HG02759 (cell line): ENCODE results near the gene CT45A5.
"Not testable (repeated sequence)": the region's sequence is repeated elsewhere in the genome, so short reads cannot be mapped to it uniquely, and the experiment has no call there.

Experiments
- ATAC-seq: cut with Tn5 transposase; IDR thresholded peaks from one replicate; pipeline ENCODE4 v1.9.1; 2021; ENCODE audit warnings: mild to moderate bottlenecking, moderate library complexity; ENCODE audit not compliant: unreplicated experiment

Gene CT45A5, protein sequence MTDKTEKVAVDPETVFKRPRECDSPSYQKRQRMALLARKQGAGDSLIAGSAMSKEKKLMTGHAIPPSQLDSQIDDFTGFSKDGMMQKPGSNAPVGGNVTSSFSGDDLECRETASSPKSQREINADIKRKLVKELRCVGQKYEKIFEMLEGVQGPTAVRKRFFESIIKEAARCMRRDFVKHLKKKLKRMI

DNA sequence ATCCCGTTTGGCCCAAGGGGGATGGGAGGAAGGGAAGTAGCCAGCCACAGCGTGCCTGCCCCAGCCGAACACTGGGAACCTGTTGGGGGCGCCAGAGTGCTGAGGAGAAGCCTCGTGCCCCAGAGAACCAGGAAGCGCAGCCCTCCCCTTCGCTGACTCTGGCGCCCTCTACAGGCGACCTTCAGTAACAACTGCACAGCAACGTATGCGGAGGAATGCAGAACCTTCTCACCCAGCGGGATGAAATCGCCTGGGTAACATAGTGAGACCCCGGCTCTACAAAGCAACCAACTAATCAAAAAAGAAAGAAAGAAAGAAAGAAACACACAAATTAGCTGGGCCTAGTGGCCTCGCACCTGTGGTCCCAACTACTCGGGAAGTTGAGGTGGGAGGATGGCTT, at the start of gene CT45A5:
Gene CT45A5, minus strand, starts transcription at position 101 of the 400 bp plus-strand sequence. CDS start 3,774 bp downstream, outside the sequence.
- ATAC-seq, result not testable (repeated sequence)

DNA sequence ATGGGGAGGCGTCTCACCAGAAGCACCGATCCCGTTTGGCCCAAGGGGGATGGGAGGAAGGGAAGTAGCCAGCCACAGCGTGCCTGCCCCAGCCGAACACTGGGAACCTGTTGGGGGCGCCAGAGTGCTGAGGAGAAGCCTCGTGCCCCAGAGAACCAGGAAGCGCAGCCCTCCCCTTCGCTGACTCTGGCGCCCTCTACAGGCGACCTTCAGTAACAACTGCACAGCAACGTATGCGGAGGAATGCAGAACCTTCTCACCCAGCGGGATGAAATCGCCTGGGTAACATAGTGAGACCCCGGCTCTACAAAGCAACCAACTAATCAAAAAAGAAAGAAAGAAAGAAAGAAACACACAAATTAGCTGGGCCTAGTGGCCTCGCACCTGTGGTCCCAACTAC, 34.6 kb upstream of the CT45A5 start, which contains the start of gene CT45A2:
Gene CT45A2, minus strand, starts transcription at position 101 of the 400 bp plus-strand sequence. CDS start 3,747 bp downstream, outside the sequence.
- not testable (repeated sequence) for ATAC-seq

DNA sequence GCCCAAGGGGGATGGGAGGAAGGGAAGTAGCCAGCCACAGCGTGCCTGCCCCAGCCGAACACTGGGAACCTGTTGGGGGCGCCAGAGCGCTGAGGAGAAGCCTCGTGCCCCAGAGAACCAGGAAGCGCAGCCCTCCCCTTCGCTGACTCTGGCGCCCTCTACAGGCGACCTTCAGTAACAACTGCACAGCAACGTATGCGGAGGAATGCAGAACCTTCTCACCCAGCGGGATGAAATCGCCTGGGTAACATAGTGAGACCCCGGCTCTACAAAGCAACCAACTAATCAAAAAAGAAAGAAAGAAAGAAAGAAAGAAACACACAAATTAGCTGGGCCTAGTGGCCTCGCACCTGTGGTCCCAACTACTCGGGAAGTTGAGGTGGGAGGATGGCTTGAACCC, 17.4 kb upstream of the CT45A5 start, which contains the start of gene CT45A6:
Gene CT45A6, minus strand, starts transcription at position 101 of the 400 bp plus-strand sequence. CDS start 3,794 bp downstream, outside the sequence.
- not testable (repeated sequence) for ATAC-seq

DNA sequence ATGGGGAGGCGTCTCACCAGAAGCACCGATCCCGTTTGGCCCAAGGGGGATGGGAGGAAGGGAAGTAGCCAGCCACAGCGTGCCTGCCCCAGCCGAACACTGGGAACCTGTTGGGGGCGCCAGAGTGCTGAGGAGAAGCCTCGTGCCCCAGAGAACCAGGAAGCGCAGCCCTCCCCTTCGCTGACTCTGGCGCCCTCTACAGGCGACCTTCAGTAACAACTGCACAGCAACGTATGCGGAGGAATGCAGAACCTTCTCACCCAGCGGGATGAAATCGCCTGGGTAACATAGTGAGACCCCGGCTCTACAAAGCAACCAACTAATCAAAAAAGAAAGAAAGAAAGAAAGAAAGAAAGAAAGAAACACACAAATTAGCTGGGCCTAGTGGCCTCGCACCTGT, 17.2 kb downstream of the CT45A5 start, which contains the start of gene CT45A3:
Gene CT45A3, minus strand, starts transcription at position 101 of the 400 bp plus-strand sequence. CDS start 3,747 bp downstream, outside the sequence.
- ATAC-seq, result not testable (repeated sequence)

DNA sequence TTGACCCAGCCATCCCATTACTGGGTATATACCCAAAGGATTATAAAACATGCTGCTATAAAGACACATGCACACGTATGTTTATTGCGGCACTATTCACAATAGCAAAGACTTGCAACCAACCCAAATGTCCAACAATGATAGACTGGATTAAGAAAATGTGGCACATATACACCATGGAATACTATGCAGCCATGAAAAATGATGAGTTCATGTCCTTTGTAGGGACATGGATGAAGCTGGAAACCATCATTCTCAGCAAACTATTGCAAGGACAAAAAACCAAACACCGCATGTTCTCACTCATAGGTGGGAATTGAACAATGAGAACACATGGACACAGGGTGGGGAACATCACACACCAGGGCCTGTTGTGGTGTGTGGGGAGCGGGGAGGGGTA, 40.6 kb downstream of the CT45A5 start:
- not testable (repeated sequence) for ATAC-seq

DNA sequence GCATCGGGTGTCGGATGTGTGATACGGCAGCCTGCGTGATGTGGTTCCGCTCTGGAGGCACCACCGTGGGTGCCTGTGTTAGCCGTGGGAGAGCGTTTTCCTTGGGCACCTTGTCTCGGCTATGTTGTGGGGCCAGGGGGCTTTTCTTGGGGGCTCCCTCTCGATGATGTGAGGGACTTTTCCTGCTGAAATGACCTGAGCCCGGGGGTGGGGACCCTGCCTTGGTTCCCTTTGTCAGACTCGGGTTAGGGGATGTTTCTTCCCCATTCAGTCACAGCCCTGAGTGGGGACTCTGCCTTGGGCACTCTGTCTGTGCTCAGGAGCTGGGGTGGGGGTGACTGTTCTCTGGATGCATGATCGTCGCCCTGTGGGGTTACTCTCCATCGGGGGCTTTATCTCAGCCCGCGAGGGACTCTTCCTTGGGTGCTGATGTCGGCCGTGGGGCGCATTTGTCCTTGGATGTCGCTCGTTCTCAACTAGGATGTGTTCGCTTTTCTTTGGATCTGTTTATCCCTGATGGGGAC, 44.0 kb downstream of the CT45A5 start:
- no peak for ATAC-seq

DNA sequence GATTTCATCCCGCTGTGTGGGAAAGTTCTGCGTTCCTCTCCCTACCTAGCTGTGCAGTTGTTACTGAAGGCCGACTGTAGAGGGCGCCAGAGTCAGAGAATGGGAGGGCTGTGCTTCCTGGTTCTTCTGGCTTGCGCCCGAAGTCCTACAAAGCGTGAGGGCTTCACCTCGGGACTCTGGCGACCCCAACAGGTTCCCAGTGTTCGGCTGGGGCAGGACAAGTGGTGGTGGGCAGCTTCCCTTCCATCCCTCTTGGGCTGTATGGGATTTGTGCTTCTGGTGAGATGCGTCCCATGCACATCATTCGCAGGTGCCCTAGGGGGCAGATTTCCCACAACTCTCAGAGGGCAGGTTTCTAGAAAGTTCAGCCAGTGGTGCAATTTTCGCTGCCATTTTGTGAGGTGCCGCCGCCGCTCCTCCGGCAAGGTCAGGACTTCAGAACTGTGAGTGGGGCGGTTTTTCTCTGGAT, 44.6 kb downstream of the CT45A5 start:
- ATAC-seq, result no peak

DNA sequence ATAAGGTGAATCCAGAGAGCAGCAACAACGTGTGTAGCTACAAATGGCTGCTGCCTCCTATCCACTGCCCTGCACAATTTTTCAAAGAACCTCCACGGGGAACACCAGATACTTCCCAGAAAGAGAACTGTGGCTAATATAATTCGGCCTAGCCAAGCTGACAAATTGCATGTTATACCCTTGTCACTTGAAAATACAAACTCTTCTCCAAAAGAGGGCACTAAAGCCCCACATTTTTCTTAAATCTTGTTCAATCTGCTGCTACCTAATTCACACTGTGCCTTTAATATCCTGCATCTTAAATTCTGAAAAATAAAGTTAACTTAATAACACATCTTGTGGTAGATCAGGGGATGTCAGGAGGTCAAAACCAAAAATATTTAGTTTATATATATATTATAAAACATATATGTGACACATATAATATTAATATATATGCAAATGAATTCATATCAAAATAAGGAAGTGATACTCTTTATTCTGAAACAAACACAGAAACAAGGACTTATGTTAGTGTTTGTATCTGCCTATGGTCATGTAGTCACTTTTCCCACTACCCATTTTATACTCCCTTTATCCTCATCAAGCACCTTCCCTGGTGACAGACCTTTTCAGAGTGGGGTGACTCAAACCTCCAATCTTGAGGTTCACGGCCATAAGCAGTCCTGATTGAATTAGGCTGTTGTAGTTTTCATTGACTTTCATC, 47.8 kb downstream of the CT45A5 start:
- no peak for ATAC-seq

DNA sequence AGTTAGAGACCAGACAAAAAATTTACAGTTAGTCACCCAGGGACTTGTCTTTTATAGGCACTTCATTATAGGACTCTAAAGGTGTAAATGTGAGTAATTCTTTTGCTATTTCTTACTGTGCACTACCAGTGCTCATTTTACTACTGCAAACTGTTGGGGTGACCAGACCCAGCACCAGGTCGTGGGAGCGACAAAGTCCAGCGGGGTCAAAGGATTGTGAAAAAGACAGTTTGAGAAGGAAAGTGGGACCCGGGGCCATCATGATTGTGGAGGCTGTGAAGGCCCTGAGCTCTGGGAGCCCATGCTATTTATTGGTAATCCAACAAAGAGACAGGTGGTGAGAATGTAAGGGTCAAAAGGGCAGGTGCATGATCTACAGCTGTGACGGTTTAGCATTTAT, 50.6 kb downstream of the CT45A5 start:
- ATAC-seq, result not testable (repeated sequence)
